GM12878 (cell line): Measurements from ENCODE around the gene GSPT1. TPM values are rescaled to one million over a fixed set of nuclear protein-coding genes. Genes with fewer than 3 reads are reported as not detected.

Experiments used
- E4F1 ChIP-seq: fragments of 450-650 bp; IDR thresholded peaks from 2 replicates; pipeline ENCODE4 v1.6.1; 2018; ENCODE audit warnings: borderline replicate concordance, mild to moderate bottlenecking; ENCODE audit not compliant: partially characterized antibody
- IRF3 ChIP-seq: fragments of 450-650 bp; IDR thresholded peaks from 2 replicates; pipeline ENCODE4 v1.6.1; 2014; ENCODE audit warnings: mild to moderate bottlenecking
- RAD51 ChIP-seq: fragments of 450-650 bp; IDR thresholded peaks from 2 replicates; pipeline ENCODE4 v1.6.1; 2016; ENCODE audit warnings: moderate library complexity, mild to moderate bottlenecking, inconsistent platforms
- SUPT20H ChIP-seq: IDR thresholded peaks from 2 replicates; pipeline ENCODE4 v1.6.1; 2011; ENCODE audit warnings: low read depth, mild to moderate bottlenecking, low read length, moderate library complexity, borderline replicate concordance; ENCODE audit not compliant: control insufficient read depth
- SUZ12 ChIP-seq: fragments of 200-600 bp; sonication (generic); IDR thresholded peaks from one replicate; pipeline ENCODE4 v1.6.1; 2018; ENCODE audit warnings: antibody characterized with exemption, mild to moderate bottlenecking; ENCODE audit not compliant: unreplicated experiment
- USF1 ChIP-seq: IDR thresholded peaks from 2 replicates; pipeline ENCODE4 v1.6.1; 2011; ENCODE audit warnings: borderline replicate concordance, low read depth, mild to moderate bottlenecking, moderate library complexity, mixed read lengths, low read length; ENCODE audit not compliant: insufficient read depth; ENCODE audit errors: extremely low read length
- ZNF24 ChIP-seq: fragments of 450-650 bp; IDR thresholded peaks from 2 replicates; pipeline ENCODE4 v1.6.1; 2017; ENCODE audit warnings: antibody characterized with exemption, mild to moderate bottlenecking
- polyA plus RNA-seq, 11 experiments: library from polyadenylated mRNA; depleted of rRNA in 4 of 11; unstranded in 6 of 11; stranded (reverse) in 5 of 11; fragments of >200 nt; fragmentation: Nextera tagmentation in 4 of 11; fragmentation: Illumina TruSeq in 1 of 11; extraction: Ambion mirVana in 4 of 11; extraction: Trizol in 1 of 11; gene quantifications; 1 replicate in 1 of 11; 2 replicates in 10 of 11; pipeline versions ENCODE4 v1.2.1 to v1.2.3, GENCODE V29; 2011 to 2016; ENCODE audit warnings: inconsistent platforms in 2 of 11, missing spikeins in 2 of 11, low read depth in 1 of 11
- total RNA-seq, 4 experiments: library from RNA; depleted of rRNA in 3 of 4; stranded (reverse); fragments of >200 nt in 3 of 4; fragmentation: Illumina TruSeq in 1 of 4; extraction: Trizol in 1 of 4; gene quantifications; 2 replicates each; pipeline versions ENCODE4 v1.2.1 to v1.2.3, GENCODE V29; 2013 to 2021

The GSPT1 gene
- total and polyA plus RNA-seq, 10 of the 15 experiments (the other 5 are each of a cell fraction or from before 2014, with no cell fraction given), result 46.7 to 181 (median 99.6) TPM

GRCh38 chr16:11841026-11841425, 74.7 kb downstream of the GSPT1 start (continued):
- no peak for TF ChIP-seq USF1
- TF ChIP-seq RAD51, result no peak
- no peak for TF ChIP-seq E4F1
- no peak for TF ChIP-seq SUPT20H
- no peak for TF ChIP-seq IRF3
- no peak for TF ChIP-seq SUZ12
- no peak for TF ChIP-seq ZNF24
- TF ChIP-seq, all 136 proteins: peak for 0
